ENCODE results near the gene TSPAN15.

DNA sequence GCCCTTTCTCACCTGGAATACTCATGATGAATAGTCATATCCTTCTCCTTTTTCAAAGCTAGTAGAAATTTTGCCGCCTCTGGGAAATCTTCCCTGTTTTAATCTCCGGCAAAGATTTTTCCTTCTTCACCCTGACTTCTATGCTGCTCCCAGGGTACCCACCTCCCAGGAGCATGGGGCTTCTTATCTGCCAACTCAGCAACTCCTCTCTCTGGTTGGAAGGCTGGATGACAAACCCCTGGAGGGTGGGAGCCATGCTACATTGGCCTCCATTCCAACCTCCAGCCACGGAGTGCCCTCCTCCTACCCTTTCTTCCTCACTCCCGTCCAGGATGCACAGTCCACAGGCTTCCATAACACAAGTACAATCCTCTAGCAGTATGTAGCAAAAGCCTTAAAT is 102.1 kb downstream of the TSPAN15 start:
- TF ChIP-seq CTCF (IDR thresholded peaks at IDR 0.05) (no peak), ZFX (IDR thresholded peaks at IDR 0.05; ENCODE audit: borderline replicate concordance) (no peak)

Measured in 22Rv1 (cell line).